HG02884 (cell line): ENCODE measurements around the gene NOD1.

Source experiments
- ATAC-seq: cut with Tn5 transposase; IDR thresholded peaks from one replicate; pipeline ENCODE4 v1.9.1; 2021; ENCODE audit warnings: mild to moderate bottlenecking, moderate library complexity; ENCODE audit not compliant: unreplicated experiment

The NOD1 gene

GRCh38 chr7:30451539-30452279 is 26.9 kb downstream of the NOD1 start:
- no peak for ATAC-seq

DNA sequence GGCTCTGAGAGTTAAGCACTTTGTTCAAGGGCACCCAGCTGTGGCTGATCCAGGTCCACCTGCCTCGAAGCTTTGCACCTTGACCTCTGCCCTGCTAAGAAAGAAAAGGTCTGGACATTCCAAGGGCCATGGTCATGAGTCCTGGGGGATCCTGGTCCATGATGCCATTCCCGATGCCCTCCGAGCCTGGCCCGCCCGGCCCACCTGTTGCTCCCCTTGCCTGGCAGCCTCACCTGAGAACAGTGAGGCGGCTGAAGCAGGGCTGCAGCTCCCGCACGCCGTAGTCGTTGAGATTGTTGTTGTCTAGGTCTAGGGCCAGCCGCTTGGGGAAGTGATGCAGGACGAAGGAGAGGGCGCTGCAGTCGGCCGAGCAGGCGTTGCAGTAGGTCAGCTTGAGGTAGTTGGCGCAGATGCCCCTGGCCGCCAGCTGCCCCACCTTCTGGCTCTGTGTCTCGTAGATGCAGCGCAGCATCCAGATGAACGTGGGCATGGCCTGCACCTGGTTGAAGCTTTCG is 27.5 kb downstream of the NOD1 start:
- ATAC-seq, result no peak

DNA sequence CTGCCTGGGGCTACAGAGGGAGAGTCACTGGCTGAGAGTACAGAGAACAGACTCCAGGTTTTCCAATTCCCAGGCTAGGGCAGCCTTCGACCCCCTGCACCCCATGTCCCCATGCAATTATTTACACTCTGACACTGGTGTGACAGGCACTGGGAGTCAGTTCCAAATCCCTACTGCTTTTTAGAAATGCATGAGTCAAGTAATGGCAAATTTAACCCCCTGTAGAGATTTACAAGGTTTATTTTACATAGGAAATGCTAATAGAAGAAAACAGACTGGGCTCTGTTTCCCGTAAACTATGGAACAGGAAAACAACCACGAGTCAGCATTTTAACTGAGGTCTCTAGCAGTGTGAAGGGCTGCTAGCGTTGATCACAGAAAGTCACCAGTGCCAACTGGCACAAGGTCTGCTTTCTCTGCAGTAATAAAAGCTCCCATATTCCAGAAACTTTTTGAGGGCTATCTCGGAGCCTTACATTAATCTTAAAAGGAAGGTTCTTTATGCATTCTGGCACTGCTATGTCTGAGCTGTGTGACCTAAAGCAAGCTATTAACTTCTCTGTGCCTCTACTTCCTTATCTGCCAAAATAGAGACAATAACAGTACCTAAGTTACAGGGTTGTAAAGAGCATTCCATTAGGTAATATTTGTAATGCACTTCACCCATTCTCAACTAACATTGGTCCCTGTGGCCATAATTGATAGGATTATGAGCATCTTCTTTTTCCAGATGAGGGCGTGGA is 28.2 kb downstream of the NOD1 start:
- no peak for ATAC-seq

DNA sequence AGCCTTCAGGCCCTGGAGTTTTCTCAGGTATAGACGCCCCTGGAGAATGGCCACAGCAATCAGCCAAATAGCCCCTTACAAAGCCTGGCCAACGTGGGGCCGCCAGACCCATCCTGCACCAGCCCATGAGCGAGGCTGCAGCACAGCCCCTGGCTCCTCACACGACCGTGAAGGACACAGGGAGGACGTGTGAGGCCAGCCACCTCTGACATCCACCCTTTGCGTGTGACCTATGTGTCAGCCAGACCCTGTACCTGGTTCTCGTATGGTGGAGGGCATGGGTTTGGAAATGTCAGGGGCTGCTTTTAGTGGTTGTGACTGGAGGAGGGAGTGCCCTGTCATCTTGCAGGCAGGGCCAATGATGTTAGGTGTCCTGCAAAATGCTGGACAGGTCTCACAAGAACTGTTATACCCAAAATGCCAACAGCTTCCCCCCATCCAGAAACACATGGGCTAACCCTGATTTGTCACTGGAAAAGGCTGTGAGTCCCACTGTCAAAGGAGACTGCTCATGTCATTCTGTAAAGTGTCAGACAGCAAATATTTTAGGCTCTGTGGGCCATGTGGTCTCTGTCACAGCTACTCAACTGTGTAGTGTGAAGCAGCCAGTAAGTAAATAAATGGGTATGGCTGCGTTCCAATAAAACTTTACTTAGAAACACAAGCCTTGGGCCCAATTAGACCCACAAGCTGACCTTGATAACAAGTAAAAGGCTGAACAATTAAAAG is 30.0 kb downstream of the NOD1 start:
- no peak for ATAC-seq

DNA sequence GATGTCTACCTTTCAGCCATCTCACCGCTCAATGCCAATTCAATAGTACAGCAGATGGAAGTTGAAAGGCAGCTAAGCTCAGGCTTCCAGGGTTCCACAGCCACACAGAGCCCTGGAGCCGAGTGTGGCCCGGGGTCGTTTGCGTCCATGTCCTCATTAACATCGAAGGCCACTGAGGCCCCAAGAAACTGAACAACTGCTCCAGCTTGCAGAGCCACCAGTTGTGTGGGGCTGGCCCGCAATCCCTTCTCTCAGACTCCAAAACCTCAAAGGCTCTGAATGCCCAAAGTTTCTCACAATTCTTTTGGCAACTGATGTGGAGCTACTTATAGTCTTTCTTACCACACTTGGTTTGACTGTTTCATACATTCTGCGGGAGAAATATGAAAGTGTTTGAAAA is 31.1 kb downstream of the NOD1 start:
- ATAC-seq, result no peak

DNA sequence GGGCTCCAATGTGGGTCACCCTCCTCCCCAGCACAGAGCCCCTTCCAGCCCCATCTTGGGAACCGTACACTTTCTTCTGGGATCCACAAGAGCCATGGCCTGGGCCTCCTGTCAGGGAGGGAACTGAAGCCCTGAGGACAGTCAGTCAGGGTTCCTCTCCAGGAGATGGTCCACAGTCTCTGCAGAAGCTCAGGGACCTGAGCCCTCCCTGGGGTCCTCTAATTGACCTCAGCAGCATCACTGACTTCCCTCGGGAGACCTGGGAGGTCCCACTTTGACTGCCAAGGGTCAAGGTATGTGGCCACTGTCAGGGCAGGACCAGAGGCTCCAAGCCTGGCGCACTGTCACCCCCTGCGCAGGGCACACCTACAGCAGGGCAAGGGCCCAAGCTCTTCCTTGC is 32.3 kb downstream of the NOD1 start:
- no peak for ATAC-seq

DNA sequence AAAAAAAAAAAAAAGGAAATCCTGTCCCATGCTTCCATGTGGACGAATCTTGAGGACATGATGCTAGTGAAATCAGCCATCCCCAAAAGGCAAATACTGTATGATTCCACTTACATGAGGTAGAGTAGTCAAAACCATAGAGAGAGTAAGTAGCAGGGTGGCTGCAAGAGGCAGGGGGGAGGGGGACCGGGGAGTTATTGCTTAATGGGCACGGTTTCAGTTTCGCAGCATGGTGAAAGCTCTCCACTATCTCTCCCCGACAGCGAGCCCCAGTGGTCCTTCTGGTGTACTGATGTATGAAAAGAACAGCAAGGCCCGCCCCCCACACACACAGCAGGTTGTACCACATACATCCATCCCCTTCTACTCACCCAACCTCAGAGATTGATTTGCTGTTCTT is 32.8 kb downstream of the NOD1 start:
- peak; percentile 92 for ATAC-seq

- no peak for ATAC-seq
Measured at GRCh38 chr7:30437823-30438574, 40.6 kb downstream of the NOD1 start.

DNA sequence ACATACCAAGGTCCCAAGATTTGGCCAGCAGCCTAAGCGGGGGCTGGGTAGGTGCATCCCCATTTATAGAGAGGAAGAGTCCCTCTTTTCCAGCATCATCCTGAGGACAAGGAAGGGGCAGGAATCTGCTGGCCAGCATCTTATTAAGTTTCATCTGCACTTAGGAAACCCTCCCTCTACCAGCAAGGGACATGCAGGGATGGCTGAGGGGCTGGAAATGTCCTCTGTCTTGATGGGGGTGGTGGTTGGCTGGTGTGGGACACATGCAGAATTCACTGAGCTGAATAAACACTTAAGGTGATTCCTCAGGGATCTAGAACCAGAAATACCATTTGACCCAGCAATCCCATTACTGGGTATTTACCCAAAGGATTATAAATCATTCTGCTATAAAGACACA is 42.1 kb downstream of the NOD1 start:
- ATAC-seq, result no peak

GRCh38 chr7:30436046-30436445 is 42.5 kb downstream of the NOD1 start:
- ATAC-seq, result no peak

DNA sequence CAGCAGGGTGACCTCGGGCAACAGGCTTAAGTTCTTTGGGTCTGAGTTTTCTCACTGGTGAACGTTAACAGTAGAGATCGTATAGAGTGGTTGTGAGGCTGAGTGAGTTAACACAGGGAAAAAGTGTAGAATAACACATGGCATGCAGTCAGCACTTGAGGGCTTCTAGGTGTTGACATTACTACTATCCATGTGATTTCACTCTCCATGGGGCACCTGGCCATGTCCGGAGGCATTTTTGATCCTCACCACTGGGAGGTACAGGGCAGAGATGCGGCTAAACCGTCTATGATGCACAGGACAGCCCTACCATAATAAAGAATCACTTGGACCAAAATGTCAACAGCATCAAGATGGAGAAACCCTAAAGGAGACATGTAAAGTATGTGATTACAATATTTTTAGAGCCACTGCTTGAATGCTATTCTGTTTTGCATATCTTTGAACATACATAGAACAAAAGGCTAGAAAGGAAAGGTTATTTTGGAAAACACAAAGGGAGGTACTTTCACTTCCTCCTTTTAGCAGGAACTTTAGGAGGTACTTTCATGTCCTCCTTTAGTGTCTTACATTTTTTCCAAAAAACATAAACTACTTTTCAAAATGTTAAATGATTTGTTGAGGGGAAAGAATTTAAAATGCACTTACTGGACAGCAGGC is 44.3 kb downstream of the NOD1 start:
- ATAC-seq, result peak; percentile 75

DNA sequence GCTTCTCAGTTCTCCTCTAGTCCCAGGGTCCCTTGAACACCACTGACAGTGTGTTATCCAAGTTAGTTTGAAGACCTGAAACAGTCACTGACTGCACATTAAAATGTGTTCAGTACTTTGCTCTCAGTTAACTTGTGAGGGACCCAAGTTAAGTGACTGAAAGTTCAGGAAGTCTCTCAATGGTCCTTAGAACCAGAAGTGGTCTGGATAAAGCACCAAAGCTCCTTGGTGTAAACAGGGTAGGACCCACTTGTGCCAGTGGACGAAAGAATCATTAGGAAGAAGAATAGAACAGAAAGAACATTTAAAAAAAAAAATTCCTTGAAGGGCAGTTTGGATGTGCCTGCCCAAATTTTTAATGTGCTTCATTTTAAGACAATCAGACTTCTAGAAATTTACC is 45.1 kb downstream of the NOD1 start:
- ATAC-seq, result no peak

- no peak for ATAC-seq
Measured at GRCh38 chr7:30433082-30433481, 45.5 kb downstream of the NOD1 start.

- ATAC-seq, result no peak
Measured at GRCh38 chr7:30430777-30431176, 47.8 kb downstream of the NOD1 start.

DNA sequence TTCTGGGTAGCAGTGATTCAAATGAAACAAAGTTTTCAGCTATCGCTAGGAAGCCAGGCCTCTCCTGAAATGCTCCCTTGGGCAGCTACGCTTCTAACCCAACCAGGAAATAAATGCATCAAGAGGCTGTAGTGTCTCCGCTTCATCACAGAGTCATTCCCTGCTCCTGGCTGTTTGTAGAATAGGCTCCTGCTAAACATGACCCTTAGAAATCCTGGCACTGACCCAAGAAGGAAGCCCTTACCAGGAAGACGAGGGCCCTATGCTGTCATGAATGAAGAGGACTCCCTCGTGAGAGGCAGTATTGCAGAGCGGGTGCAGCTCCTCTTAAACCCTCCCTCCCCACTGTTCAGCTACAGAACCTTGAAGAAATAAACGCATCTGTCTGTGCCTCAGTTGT is 48.3 kb downstream of the NOD1 start:
- ATAC-seq, result no peak

DNA sequence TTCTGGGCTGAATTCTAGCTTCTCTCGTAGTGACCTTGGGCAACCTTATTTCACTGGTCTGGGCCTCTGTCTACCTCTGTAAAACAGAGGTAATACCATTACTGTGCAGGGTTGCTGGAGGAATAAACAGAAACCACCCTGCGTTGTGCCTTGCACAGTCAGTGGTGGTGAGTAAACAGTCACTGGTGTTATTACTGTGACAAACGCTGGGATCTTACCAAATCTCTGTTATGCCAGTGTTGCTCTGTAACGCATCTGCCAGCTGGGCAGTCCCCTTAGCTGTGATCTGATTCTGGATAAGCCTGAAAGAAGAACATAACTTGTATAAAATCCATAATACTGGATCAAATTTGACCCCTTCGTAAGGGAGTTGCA is 49.4 kb downstream of the NOD1 start:
- no peak for ATAC-seq

DNA sequence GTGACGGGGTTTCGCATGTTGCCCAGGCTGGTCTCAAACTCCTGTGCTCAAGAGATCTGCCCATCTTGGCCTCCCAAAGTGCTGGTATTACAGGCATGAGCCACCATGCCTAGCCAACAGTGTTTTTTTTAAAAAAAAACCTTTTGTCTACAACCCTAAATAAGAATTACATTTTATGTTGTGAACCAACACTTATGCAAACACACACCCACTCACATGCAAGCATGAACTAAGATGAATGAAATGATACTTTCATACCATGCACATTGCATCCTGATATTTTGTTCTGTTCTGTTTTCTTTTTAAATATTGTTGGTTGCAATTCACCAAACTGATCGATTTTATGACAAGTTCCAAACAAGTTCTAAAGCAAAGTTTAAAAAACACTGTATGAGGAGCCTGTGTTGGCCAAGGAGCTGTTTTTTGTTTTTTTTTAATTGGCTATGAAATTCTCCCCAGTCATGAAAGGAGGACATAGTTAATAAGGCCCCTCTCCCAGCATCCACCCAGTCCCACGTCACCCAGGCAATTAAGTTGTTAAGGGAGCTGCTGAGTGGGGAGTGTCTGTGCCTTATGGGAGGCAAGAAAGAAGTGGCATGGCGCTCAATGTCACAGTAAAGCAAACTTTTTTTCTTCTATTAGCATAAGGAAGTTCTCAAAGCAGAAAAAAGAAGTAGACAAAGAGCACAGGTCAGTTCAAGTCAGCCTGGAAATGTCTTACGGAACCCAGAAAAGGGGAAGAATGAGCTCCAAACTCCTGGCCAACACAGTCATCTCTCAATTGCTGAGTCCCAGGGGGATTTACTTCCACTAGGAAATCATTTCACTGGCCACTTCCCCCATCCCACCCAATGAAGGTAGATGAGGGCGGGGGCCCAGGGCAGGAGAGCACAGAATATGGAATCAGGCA is 50.1 kb downstream of the NOD1 start:
- no peak for ATAC-seq

GRCh38 chr7:30427296-30428070 is 51.1 kb downstream of the NOD1 start:
- no peak for ATAC-seq

DNA sequence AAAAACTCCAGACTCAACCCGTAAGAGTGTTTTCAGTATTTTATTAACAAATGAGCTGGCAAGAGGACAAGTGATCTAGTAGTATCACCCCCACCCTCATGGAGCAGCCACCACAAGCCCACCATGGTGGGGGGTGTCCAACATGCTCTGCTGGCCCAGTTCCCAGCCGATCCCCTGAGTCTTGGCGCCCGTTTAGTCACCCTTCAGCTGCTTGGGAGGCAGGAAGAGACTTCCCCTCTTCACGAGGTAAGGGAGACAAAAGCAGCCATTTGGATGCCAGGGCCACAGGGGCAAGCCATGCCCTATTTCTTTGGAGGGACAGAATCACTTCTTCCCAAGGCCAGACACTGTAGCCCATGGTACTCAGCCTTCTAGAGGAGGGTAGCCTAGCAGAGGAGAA is 54.1 kb downstream of the NOD1 start:
- no peak for ATAC-seq
